Hepatocyte (in vitro differentiated cells): ENCODE results near the gene RDH13. TPM values are rescaled to one million over a fixed set of nuclear protein-coding genes. Genes with fewer than 3 reads are reported as not detected.

Experiments
- DNase-seq: peaks from one replicate; pipeline ENCODE4 v3.0.0-alpha.2; 2016; ENCODE audit warnings: low spot score
- H2AFZ ChIP-seq: fragments of 200-600 bp; sonication (generic); 2 replicates; pipeline ENCODE4 v1.6.0; 2016; ENCODE audit warnings: antibody characterized with exemption, mild to moderate bottlenecking
- H3K27ac ChIP-seq: fragments of 200-600 bp; sonication (generic); 2 replicates; pipeline ENCODE4 v1.5.1; 2016; ENCODE audit warnings: mild to moderate bottlenecking
- H3K27me3 ChIP-seq: fragments of 200-600 bp; sonication (generic); 2 replicates; pipeline ENCODE4 v1.6.1; 2016
- H3K36me3 ChIP-seq: fragments of 200-600 bp; sonication (generic); replicated peaks from 2 replicates; pipeline ENCODE4 v1.5.1; 2016; ENCODE audit warnings: low read depth; ENCODE audit not compliant: insufficient read depth
- H3K4me1 ChIP-seq: fragments of 200-600 bp; sonication (generic); 2 replicates; pipeline ENCODE4 v1.5.1; 2016; ENCODE audit warnings: mild to moderate bottlenecking, moderate library complexity; ENCODE audit not compliant: insufficient read depth
- H3K4me2 ChIP-seq: fragments of 200-600 bp; sonication (generic); 2 replicates; pipeline ENCODE4 v1.6.0; 2016
- H3K4me3 ChIP-seq: fragments of 200-600 bp; sonication (generic); 2 replicates; pipeline ENCODE4 v1.5.1; 2016; ENCODE audit warnings: mild to moderate bottlenecking
- H3K79me2 ChIP-seq: fragments of 200-600 bp; sonication (generic); 2 replicates; pipeline ENCODE4 v1.6.0; 2017; ENCODE audit warnings: mild to moderate bottlenecking
- H3K9me2 ChIP-seq: fragments of 200-600 bp; sonication (generic); replicated peaks from 2 replicates; pipeline ENCODE4 v1.6.0; 2017; ENCODE audit warnings: mild to moderate bottlenecking; ENCODE audit not compliant: insufficient read depth
- H3K9me3 ChIP-seq: fragments of 200-600 bp; sonication (generic); 2 replicates; pipeline ENCODE4 v1.5.1; 2016; ENCODE audit warnings: low read depth, mild to moderate bottlenecking
- H4K20me1 ChIP-seq: fragments of 200-600 bp; sonication (generic); 2 replicates; pipeline ENCODE4 v1.6.0; 2016; ENCODE audit warnings: mild to moderate bottlenecking; ENCODE audit not compliant: insufficient read depth, poor library complexity, severe bottlenecking
- CTCF ChIP-seq: fragments of 200-600 bp; sonication (generic); IDR thresholded peaks from 2 replicates; pipeline ENCODE4 v1.5.1; 2016; ENCODE audit warnings: antibody characterized with exemption, mild to moderate bottlenecking; ENCODE audit not compliant: poor library complexity
- EZH2 ChIP-seq: fragments of 200-600 bp; sonication (generic); IDR thresholded peaks from 2 replicates; pipeline ENCODE4 v1.6.1; 2016; ENCODE audit warnings: antibody characterized with exemption, mild to moderate bottlenecking, borderline replicate concordance
- EZH2phosphoT487 ChIP-seq: fragments of 200-600 bp; sonication (generic); IDR thresholded peaks from one replicate; pipeline ENCODE4 v1.6.1; 2018; ENCODE audit warnings: antibody characterized with exemption, mild to moderate bottlenecking, low read depth, moderate library complexity; ENCODE audit not compliant: unreplicated experiment, severe bottlenecking
- WGBS: methylation state at CpG from one replicate; pipeline ENCODE4 v1.1.6; 2016; ENCODE audit warnings: low lambda C conversion rate; ENCODE audit errors: missing lambda C conversion rate; 5-methylcytosine and 5-hydroxymethylcytosine counted together
- polyA plus RNA-seq: library from polyadenylated mRNA; unstranded; fragments of >200 nt; fragmentation: Nextera tagmentation; extraction: Ambion mirVana; gene quantifications from 2 replicates; pipeline ENCODE4 v1.2.1, GENCODE V29; 2016
- total RNA-seq: library from RNA; depleted of rRNA; stranded (reverse); fragments of >200 nt; gene quantifications from 2 replicates; pipeline ENCODE4 v1.2.3, GENCODE V29; 2014

Gene RDH13
- total and polyA plus RNA-seq, 2 experiments from 2014 or later, result 17.3 to 17.7 TPM

- H4K20me1 ChIP-seq, result peaks cover 7% of the 10 kb centered on the region
- no peak for DNase-seq
- no peak overlapping the region for H2AFZ ChIP-seq
- H3K27me3 ChIP-seq, result no peaks in the 10 kb centered on the region
- no peaks in the 10 kb centered on the region for H3K4me1 ChIP-seq
- TF ChIP-seq EZH2 (no peak), CTCF (no peak), EZH2phosphoT487 (no peak)
- H3K4me3 ChIP-seq, result no peak overlapping the region
- 99% methylated on average over 9 of the region's 9 CpGs for WGBS
- no peak overlapping the region for H3K27ac ChIP-seq
- H3K4me2 ChIP-seq, result no peak overlapping the region
- H3K79me2 ChIP-seq, result peaks cover 17% of the 10 kb centered on the region
- H3K36me3 ChIP-seq, result no peaks in the 10 kb centered on the region
- no peaks in the 10 kb centered on the region for H3K9me2 ChIP-seq
- no peaks in the 10 kb centered on the region for H3K9me3 ChIP-seq
Observed at GRCh38 chr19:55103190-55103589, 40.2 kb upstream of the RDH13 start.

- Histone ChIP-seq H3K4me2 (no peak overlapping the region), H3K27ac (no peak overlapping the region), H4K20me1 (peaks cover 3% of the 10 kb centered on the region), H2AFZ (no peak overlapping the region), H3K4me1 (no peaks in the 10 kb centered on the region), H3K79me2 (peaks cover 13% of the 10 kb centered on the region), H3K27me3 (no peaks in the 10 kb centered on the region), H3K9me2 (no peaks in the 10 kb centered on the region), H3K9me3 (no peaks in the 10 kb centered on the region), H3K4me3 (no peak overlapping the region), H3K36me3 (no peaks in the 10 kb centered on the region)
- DNase-seq, result no peak
- no peak for TF ChIP-seq EZH2phosphoT487
- TF ChIP-seq CTCF, result no peak
- 87% methylated on average over 10 of the region's 10 CpGs for WGBS
Observed at GRCh38 chr19:55101261-55101660, 38.3 kb upstream of the RDH13 start.

GRCh38 chr19:55099557-55100506 lies 36.9 kb upstream of the RDH13 start:
- Histone ChIP-seq H3K9me3 (no peaks in the 10 kb centered on the region), H3K4me3 (no peak overlapping the region), H2AFZ (no peak overlapping the region), H3K9me2 (no peaks in the 10 kb centered on the region), H3K36me3 (no peaks in the 10 kb centered on the region), H3K27me3 (no peaks in the 10 kb centered on the region), H3K27ac (no peak overlapping the region), H3K4me2 (no peak overlapping the region), H3K4me1 (no peaks in the 10 kb centered on the region), H3K79me2 (peaks cover 13% of the 10 kb centered on the region), H4K20me1 (peaks cover 2% of the 10 kb centered on the region)
- TF ChIP-seq CTCF (peak; percentile 11), EZH2 (no peak), EZH2phosphoT487 (no peak)
- WGBS, result 94% methylated on average over 24 of the region's 27 CpGs
- no peak for DNase-seq
